Activated CD4-positive, alpha-beta T cell treated with anti-CD3 and anti-CD28 coated beads, Interleukin-2, amount 10 ng/mL, durations not matched to agents 7 days and 5 days (primary cell): Measurements from ENCODE around the gene CCNJ. TPM values are rescaled to one million over a fixed set of nuclear protein-coding genes. Genes with fewer than 3 reads are reported as not detected.

ENCODE experiments used
- CTCF ChIA-PET: fragments of 350-600 bp; sonication (Branson Sonifier 250); formaldehyde crosslinking; loops from one replicate; lab custom pipeline; 2021; ENCODE audit warnings: antibody characterized with exemption; lab: Charles Lee
- POLR2A ChIA-PET: fragments of 350-600 bp; sonication (Branson Sonifier 250); formaldehyde crosslinking; loops from one replicate; lab custom pipeline; 2021; ENCODE audit warnings: antibody characterized with exemption; lab: Charles Lee
- DNase-seq: peaks from one replicate; pipeline ENCODE4 v3.0.0-alpha.2; 2020
- H3K27ac Mint-ChIP-seq: one replicate; pipeline ENCODE4 v1.8.0; 2021; ENCODE audit warnings: mild to moderate bottlenecking, moderate library complexity, mixed read lengths
- H3K27me3 Mint-ChIP-seq: one replicate; pipeline ENCODE4 v1.8.0; 2021; ENCODE audit warnings: mixed read lengths
- H3K36me3 Mint-ChIP-seq: one replicate; pipeline ENCODE4 v1.8.0; 2021; ENCODE audit warnings: low read depth, mixed read lengths
- H3K4me1 Mint-ChIP-seq: one replicate; pipeline ENCODE4 v1.8.0; 2021; ENCODE audit warnings: mixed read lengths
- H3K4me3 Mint-ChIP-seq: one replicate; pipeline ENCODE4 v1.8.0; 2021; ENCODE audit warnings: mild to moderate bottlenecking, moderate library complexity, mixed read lengths
- H3K9me3 Mint-ChIP-seq: one replicate; pipeline ENCODE4 v1.8.0; 2021; ENCODE audit warnings: mixed read lengths
- microRNA-seq: library from miRNA; unstranded; fragments of <30 nt; microRNA quantifications from one replicate; pipeline ENCODE4 v1.2.0, GENCODE V29; 2021; ENCODE audit warnings: borderline microRNAs expressed, borderline replicate concordance
- total RNA-seq, 2 experiments: library from RNA; stranded (reverse); gene quantifications; one replicate each; pipeline ENCODE4 v1.2.3, GENCODE V29; 2021

CCNJ gene
- total RNA-seq, 2 experiments from 2014 or later, result 4.1 to 4.8 TPM

- H3K9me3 Mint-ChIP-seq, result no peaks in the 10 kb centered on the region
- no peak overlapping the region for H3K27ac Mint-ChIP-seq
- peaks cover 59% of the 10 kb centered on the region for H3K27me3 Mint-ChIP-seq
- H3K36me3 Mint-ChIP-seq, result no peaks in the 10 kb centered on the region
- ChIA-PET POLR2A (no interaction called here), CTCF (interaction anchor here (0.6 kb wide), 1 partner anchor 1575 kb away, joined by 6 read pairs; no protein-coding TSS in a partner anchor)
- no peaks in the 10 kb centered on the region for H3K4me1 Mint-ChIP-seq
- DNase-seq, result no peak
- no peak overlapping the region for H3K4me3 Mint-ChIP-seq
Observed at GRCh38 chr10:96096958-96097357, 53.6 kb downstream of the CCNJ start.

GRCh38 chr10:96097865-96098264 is 54.5 kb downstream of the CCNJ start:
- peaks cover 57% of the 10 kb centered on the region for H3K27me3 Mint-ChIP-seq
- no peaks in the 10 kb centered on the region for H3K9me3 Mint-ChIP-seq
- H3K27ac Mint-ChIP-seq, result no peak overlapping the region
- no peaks in the 10 kb centered on the region for H3K36me3 Mint-ChIP-seq
- no peak for DNase-seq
- ChIA-PET CTCF (no interaction called here), POLR2A (no interaction called here)
- no peaks in the 10 kb centered on the region for H3K4me1 Mint-ChIP-seq
- no peak overlapping the region for H3K4me3 Mint-ChIP-seq

GRCh38 chr10:96107623-96108038 is 64.2 kb downstream of the CCNJ start:
- H3K36me3 Mint-ChIP-seq, result no peaks in the 10 kb centered on the region
- DNase-seq, result no peak
- H3K4me1 Mint-ChIP-seq, result no peaks in the 10 kb centered on the region
- peaks cover 6% of the 10 kb centered on the region for H3K9me3 Mint-ChIP-seq
- no peak overlapping the region for H3K4me3 Mint-ChIP-seq
- H3K27ac Mint-ChIP-seq, result no peak overlapping the region
- CTCF ChIA-PET, result no interaction called here
- H3K27me3 Mint-ChIP-seq, result peaks cover 70% of the 10 kb centered on the region
- POLR2A ChIA-PET, result no interaction called here

Small RNA genes lying within 50 kb of the gene (microRNA-seq; reads per million reads assigned to microRNA genes)
- 32.0 reads per million, percentile 57 among the genes with 10 or more reads in this experiment for gene MIR3157

Other genes with a start within 250 kb of the CCNJ start
- gene CC2D2B, start 135.6 kb upstream of the CCNJ start, total RNA-seq, result not detected
- 10 to 100 TPM; 17.8 to 18.9 TPM for gene ZNF518A, start 86.7 kb downstream of the CCNJ start, total RNA-seq
- gene BLNK, start 228.0 kb downstream of the CCNJ start, total RNA-seq, result not detected